Measurements from ENCODE around the gene RYK. TPM values are rescaled to one million over a fixed set of nuclear protein-coding genes. Genes with fewer than 3 reads are reported as not detected.

RYK gene
- total RNA-seq, 1 experiment from 2014 or later, result 60.6 TPM

DNA sequence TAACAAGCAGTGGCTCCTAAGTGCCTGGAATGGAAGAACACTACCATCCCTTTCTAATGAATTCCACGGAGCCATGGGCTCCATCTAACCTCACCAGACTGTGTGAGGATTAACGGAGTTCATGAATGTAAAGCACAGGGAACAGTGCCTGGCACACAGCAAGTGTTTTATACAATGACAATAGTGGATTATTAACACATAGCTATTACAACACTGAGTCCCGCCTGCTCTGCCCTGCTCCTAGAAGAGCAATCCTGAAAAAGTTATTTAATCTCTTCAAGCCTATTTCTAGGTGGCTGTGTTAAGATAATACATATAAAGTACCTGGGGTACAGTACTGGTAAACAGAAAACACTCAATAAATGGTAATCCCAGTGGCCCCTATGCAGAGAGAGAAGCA is 51.4 kb downstream of the RYK start:
- Histone ChIP-seq H3T11ph (ENCODE audit: low read length) (no peak overlapping the region), H2BK5ac (ENCODE audit: insufficient read length, low read length) (no peak overlapping the region), H3K4ac (ENCODE audit: low read depth, low read length) (no peak overlapping the region), H3K23ac (ENCODE audit: insufficient read length, low read depth, low read length) (no peak overlapping the region), H2BK20ac (ENCODE audit: low read depth, low read length, poor library complexity, severe bottlenecking) (no peak overlapping the region), H4K5ac (ENCODE audit: insufficient read length, low read depth, low read length) (no peak overlapping the region), H2BK120ac (ENCODE audit: low read depth, low read length, poor library complexity, severe bottlenecking) (no peak overlapping the region), H3K9me3 (ENCODE audit: control insufficient read depth, low read depth, low read length) (no peaks in the 10 kb centered on the region), H4K20me1 (ENCODE audit: control insufficient read depth, insufficient read depth, insufficient read length) (no peaks in the 10 kb centered on the region), H3K18ac (ENCODE audit: insufficient read length, low read depth, low read length) (no peak overlapping the region), H3K14ac (ENCODE audit: insufficient read depth, low read length) (no peak overlapping the region), H3K9ac (ENCODE audit: extremely low read depth, insufficient read length, low read length) (no peak overlapping the region), H2AFZ (ENCODE audit: low read length) (no peak overlapping the region), H3K79me1 (ENCODE audit: insufficient read depth, low read depth, low read length, poor library complexity, severe bottlenecking) (no peaks in the 10 kb centered on the region), H4K91ac (ENCODE audit: insufficient read length, low read depth, low read length) (no peak overlapping the region), H3K27ac (ENCODE audit: insufficient read length, low read depth, low read length) (no peak overlapping the region), H2BK15ac (ENCODE audit: low read depth, low read length) (no peak overlapping the region), H3K4me1 (ENCODE audit: insufficient read depth, low read length) (no peaks in the 10 kb centered on the region), H3K79me2 (ENCODE audit: insufficient read depth, low read length) (no peaks in the 10 kb centered on the region), H3K4me2 (ENCODE audit: insufficient read depth, insufficient read length, low read length) (no peak overlapping the region), H3K23me2 (ENCODE audit: insufficient read length, low read depth, low read length, poor library complexity, severe bottlenecking) (no peaks in the 10 kb centered on the region), H3K56ac (ENCODE audit: insufficient read length, low read depth, low read length) (no peak overlapping the region), H4K8ac (replicated peaks; ENCODE audit: insufficient read length, low read depth, low read length) (no peak overlapping the region), H2BK12ac (ENCODE audit: insufficient read length, low read depth, low read length) (no peak overlapping the region), H3K27me3 (ENCODE audit: insufficient read depth, low read length) (no peaks in the 10 kb centered on the region), H2AK5ac (ENCODE audit: insufficient read length, low read length) (no peak overlapping the region)
- WGBS (ENCODE audit: extremely low coverage, insufficient read length, low lambda C conversion rate), result no CpG with 5 or more reads among the region's 3 CpGs
- DNase-seq, result no peak
- 0 out of 7 replicates have a peak overlapping the region, but pooled peaks of 2 of the 3 experiments have one; percentile 19 to 43 for H3K27ac Mint-ChIP-seq
- H3K9me3 Mint-ChIP-seq, result no peaks in the 10 kb centered on the region; a peak in 1 of 5 replicates
- H3K4me1 Mint-ChIP-seq, result 0 out of 4 replicates have a peak, but pooled peaks cover 0 to 3% of the 10 kb centered on the region in 2 experiments
- TF ChIP-seq CTCF (conservative IDR thresholded peaks at IDR 0.05), result no peak
- H3K36me3 Mint-ChIP-seq (ENCODE audit: insufficient read depth in 1 of 3, low read depth in 3 of 3), result peaks cover 34 to 65% (median 42%) of the 10 kb centered on the region in 3 experiments
- H3K4me3 Mint-ChIP-seq, result no peak overlapping the region
- H3K27me3 Mint-ChIP-seq (ENCODE audit: low read depth), result no peaks in the 10 kb centered on the region
